Endothelial cell (in vitro differentiated cells): Measurements from ENCODE around the gene TBC1D10B. TPM values are rescaled to one million over a fixed set of nuclear protein-coding genes. Genes with fewer than 3 reads are reported as not detected.
"Not testable (repeated sequence)": the region's sequence is repeated elsewhere in the genome, so short reads cannot be mapped to it uniquely, and the experiment has no call there.

Source experiments
- DNase-seq: peaks from one replicate; pipeline ENCODE4 v3.0.0; 2021; ENCODE audit warnings: low spot score
- H3K27ac Mint-ChIP-seq: one replicate; pipeline ENCODE4 v1.8.0; 2021; ENCODE audit warnings: mixed read lengths, inconsistent platforms; ENCODE audit not compliant: unreplicated experiment
- H3K27me3 Mint-ChIP-seq: one replicate; pipeline ENCODE4 v1.8.0; 2021; ENCODE audit warnings: mild to moderate bottlenecking, moderate library complexity, mixed read lengths, inconsistent platforms; ENCODE audit not compliant: unreplicated experiment
- H3K36me3 Mint-ChIP-seq: one replicate; pipeline ENCODE4 v1.8.0; 2021; ENCODE audit warnings: mild to moderate bottlenecking, low read depth, mixed read lengths, inconsistent platforms; ENCODE audit not compliant: unreplicated experiment
- H3K4me1 Mint-ChIP-seq: one replicate; pipeline ENCODE4 v1.8.0; 2021; ENCODE audit warnings: mild to moderate bottlenecking, mixed read lengths, inconsistent platforms; ENCODE audit not compliant: unreplicated experiment
- H3K4me3 Mint-ChIP-seq: one replicate; pipeline ENCODE4 v1.8.0; 2021; ENCODE audit warnings: mild to moderate bottlenecking, mixed read lengths, inconsistent platforms; ENCODE audit not compliant: unreplicated experiment
- H3K9me3 Mint-ChIP-seq: one replicate; pipeline ENCODE4 v1.8.0; 2021; ENCODE audit warnings: mixed read lengths, inconsistent platforms; ENCODE audit not compliant: unreplicated experiment
- total RNA-seq: library from RNA; stranded (reverse); fragmentation: NEBNext Ultra II Directional; extraction: Animal tissue kit (Norgen Biotek cat#: 25700); gene quantifications from one replicate; pipeline ENCODE4 v1.2.1, GENCODE V29; 2021; ENCODE audit not compliant: unreplicated experiment
- TF ChIP-seq, protein P1 (sequence below): fragments of 200-600 bp; sonication (generic); IDR thresholded peaks from one replicate; pipeline ENCODE4 v1.5.0; 2021; ENCODE audit warnings: antibody characterized with exemption; ENCODE audit not compliant: unreplicated experiment

TBC1D10B gene
- total RNA-seq, 1 donor from 2014 or later = 62.4 TPM

DNA sequence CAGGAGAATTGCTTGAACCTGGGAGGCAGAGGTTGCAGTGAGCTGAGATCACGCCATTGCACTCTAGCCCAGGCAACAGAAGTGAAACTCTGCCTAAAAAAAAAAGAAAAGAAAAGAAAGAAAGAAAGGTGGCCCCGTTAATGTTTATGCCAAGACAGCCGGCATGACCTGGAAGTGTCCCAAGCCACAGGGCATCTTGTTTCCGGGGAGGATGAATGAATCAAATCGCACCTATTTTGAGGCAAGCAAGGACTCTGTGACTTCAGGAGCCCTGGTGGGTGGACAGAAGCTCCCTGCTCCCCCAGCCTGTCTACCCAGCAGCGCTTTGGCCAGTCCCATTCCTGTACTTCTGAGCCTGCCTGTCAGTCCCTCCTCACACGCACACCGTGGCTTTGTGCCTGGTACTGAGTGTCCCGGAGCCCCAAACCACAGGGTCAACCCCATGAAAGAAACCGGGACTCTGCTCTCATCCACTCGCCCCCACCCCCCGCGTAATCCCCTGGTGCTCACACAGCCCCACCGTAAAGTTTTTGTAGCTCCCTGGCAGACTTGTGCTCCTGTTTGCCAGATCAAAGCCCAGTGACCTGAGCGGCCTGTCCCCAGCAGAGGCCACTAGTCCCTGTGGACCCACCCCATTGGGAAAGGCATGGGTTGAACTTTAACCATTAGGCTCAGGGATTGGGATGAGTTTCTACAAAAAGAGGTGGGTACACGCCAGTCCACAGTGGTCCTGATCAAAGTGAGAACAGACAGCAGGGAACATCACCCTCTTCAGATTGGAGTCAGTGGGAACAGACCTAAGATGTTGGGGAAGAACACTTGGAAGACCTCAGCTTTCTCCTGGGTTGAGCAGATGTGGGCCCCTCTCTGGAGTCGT, 34.5 kb downstream of the TBC1D10B start:
- Mint-ChIP-seq H3K4me1 (peaks cover 7% of the 10 kb centered on the region), H3K27me3 (peaks cover 3% of the 10 kb centered on the region), H3K4me3 (peak overlapping the region; percentile 84), H3K36me3 (peaks cover 3% of the 10 kb centered on the region), H3K27ac (peak overlapping the region; percentile 30), H3K9me3 (no peaks in the 10 kb centered on the region)
- DNase-seq = no peak
- TF ChIP-seq, protein P1, sequence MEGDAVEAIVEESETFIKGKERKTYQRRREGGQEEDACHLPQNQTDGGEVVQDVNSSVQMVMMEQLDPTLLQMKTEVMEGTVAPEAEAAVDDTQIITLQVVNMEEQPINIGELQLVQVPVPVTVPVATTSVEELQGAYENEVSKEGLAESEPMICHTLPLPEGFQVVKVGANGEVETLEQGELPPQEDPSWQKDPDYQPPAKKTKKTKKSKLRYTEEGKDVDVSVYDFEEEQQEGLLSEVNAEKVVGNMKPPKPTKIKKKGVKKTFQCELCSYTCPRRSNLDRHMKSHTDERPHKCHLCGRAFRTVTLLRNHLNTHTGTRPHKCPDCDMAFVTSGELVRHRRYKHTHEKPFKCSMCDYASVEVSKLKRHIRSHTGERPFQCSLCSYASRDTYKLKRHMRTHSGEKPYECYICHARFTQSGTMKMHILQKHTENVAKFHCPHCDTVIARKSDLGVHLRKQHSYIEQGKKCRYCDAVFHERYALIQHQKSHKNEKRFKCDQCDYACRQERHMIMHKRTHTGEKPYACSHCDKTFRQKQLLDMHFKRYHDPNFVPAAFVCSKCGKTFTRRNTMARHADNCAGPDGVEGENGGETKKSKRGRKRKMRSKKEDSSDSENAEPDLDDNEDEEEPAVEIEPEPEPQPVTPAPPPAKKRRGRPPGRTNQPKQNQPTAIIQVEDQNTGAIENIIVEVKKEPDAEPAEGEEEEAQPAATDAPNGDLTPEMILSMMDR = no peak

DNA sequence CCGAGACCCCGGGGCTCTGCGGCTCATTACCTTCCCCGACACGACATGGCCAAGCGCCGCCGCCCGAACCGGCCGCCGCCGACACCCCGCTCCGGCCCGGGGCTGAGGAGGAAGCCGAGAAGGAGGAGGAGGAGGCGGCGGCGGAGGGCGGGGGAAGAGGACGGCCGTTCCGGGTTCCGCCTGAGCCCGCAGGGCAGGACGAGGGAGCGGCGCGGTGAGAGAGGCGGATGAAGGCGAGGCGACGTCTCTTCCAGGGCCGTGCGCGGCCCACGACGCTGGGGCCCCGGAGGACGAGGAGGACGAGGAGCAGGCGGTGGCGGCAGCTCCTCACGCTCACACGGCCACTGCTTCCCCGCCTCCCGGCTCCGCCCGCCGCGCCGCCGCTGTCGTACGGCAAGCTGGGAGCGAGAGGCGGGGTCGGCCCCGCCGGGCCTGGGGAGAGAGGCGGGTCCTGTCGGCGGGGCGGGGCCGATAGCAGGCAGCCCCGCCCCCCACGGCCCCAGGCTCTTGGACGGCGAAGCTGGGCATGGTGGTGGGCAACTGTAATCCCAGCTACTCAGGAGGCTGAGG, 35.2 kb downstream of the TBC1D10B start:
- H3K9me3 Mint-ChIP-seq, H3K4me1 Mint-ChIP-seq, H3K27me3 Mint-ChIP-seq, H3K27ac Mint-ChIP-seq, H3K36me3 Mint-ChIP-seq: not testable (repeated sequence)
- peak overlapping the region; percentile 84 for H3K4me3 Mint-ChIP-seq
- DNase-seq = peak; percentile 88

- not testable (repeated sequence) for H3K36me3 Mint-ChIP-seq, H3K9me3 Mint-ChIP-seq, H3K27me3 Mint-ChIP-seq, H3K4me1 Mint-ChIP-seq
- peak overlapping the region; percentile 99 for H3K4me3 Mint-ChIP-seq
- peak; percentile 69 for DNase-seq
- peak overlapping the region; percentile 96 for H3K27ac Mint-ChIP-seq
Measured at GRCh38 chr16:30334473-30334989, 35.8 kb downstream of the TBC1D10B start.

DNA sequence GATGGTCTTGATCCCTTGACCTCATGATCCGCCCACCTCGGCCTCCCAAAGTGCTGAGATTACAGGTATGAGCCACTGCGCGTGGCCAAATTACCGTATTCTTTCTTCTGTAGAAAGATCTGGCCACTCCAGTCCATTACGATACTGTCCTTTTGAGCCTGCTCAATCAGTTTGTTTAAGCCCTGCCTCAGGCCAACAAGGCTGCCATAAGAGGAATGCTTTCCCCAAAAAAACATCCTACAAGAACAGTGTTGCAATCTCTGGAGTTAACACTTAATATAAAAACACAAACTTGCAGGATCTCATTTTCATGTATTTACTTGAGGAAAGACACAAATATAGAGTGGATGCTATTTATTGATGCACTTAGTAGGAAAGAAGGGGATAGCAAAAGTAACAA, 46.1 kb downstream of the TBC1D10B start:
- not testable (repeated sequence) for H3K4me1 Mint-ChIP-seq, H3K9me3 Mint-ChIP-seq, H3K27ac Mint-ChIP-seq, H3K36me3 Mint-ChIP-seq, H3K27me3 Mint-ChIP-seq, DNase-seq, H3K4me3 Mint-ChIP-seq

- H3K27ac Mint-ChIP-seq, H3K4me1 Mint-ChIP-seq, H3K4me3 Mint-ChIP-seq, DNase-seq, H3K27me3 Mint-ChIP-seq, H3K36me3 Mint-ChIP-seq, H3K9me3 Mint-ChIP-seq: not testable (repeated sequence)
Measured at GRCh38 chr16:30318647-30319046, 51.6 kb downstream of the TBC1D10B start.

GRCh38 chr16:30310937-30311336, 59.4 kb downstream of the TBC1D10B start:
- H3K9me3 Mint-ChIP-seq, H3K27me3 Mint-ChIP-seq, H3K36me3 Mint-ChIP-seq: not testable (repeated sequence)

GRCh38 chr16:30309255-30309654, 61.0 kb downstream of the TBC1D10B start:
- H3K36me3 Mint-ChIP-seq, H3K4me3 Mint-ChIP-seq, H3K27ac Mint-ChIP-seq, H3K9me3 Mint-ChIP-seq, H3K27me3 Mint-ChIP-seq, DNase-seq, H3K4me1 Mint-ChIP-seq: not testable (repeated sequence)

More at GRCh38 chr16:30310937-30311336, 59.4 kb downstream of the TBC1D10B start:
- not testable (repeated sequence) for H3K4me1 Mint-ChIP-seq, H3K27ac Mint-ChIP-seq, H3K4me3 Mint-ChIP-seq, DNase-seq

Other genes with a start within 250 kb of the TBC1D10B start
- 125 TPM for gene MAPK3, start 247.3 kb downstream of the TBC1D10B start, total RNA-seq
- 24.9 TPM for gene CORO1A, start 186.9 kb downstream of the TBC1D10B start, total RNA-seq
- gene BOLA2B, start 176.8 kb downstream of the TBC1D10B start, total RNA-seq = 70.6 TPM
- 61.0 TPM for gene SLX1A, start 176.6 kb downstream of the TBC1D10B start, total RNA-seq
- 17.9 TPM for gene SULT1A3, start 171.2 kb downstream of the TBC1D10B start, total RNA-seq
- gene NPIPB13, start 122.0 kb downstream of the TBC1D10B start, total RNA-seq = 10.7 TPM
- 77.2 TPM for gene CD2BP2, start 15.2 kb downstream of the TBC1D10B start, total RNA-seq
- gene MYL11, start 4.3 kb upstream of the TBC1D10B start, total RNA-seq = 0.85 TPM
- gene SEPTIN1, start 12.1 kb upstream of the TBC1D10B start, total RNA-seq = 1.6 TPM
- gene ZNF48, start 24.9 kb upstream of the TBC1D10B start, total RNA-seq = 40.4 TPM
- 16.3 TPM for gene ZNF771, start 37.1 kb upstream of the TBC1D10B start, total RNA-seq
- gene DCTPP1, start 59.5 kb upstream of the TBC1D10B start, total RNA-seq = 61.1 TPM
- gene SEPHS2, start 75.4 kb upstream of the TBC1D10B start, total RNA-seq = 43.1 TPM
- gene ITGAL, start 102.2 kb upstream of the TBC1D10B start, total RNA-seq = not detected
- gene ZNF768, start 156.1 kb upstream of the TBC1D10B start, total RNA-seq = 31.4 TPM
- 9.7 TPM for gene ZNF747, start 164.4 kb upstream of the TBC1D10B start, total RNA-seq
- 13.8 TPM for gene ZNF764, start 187.9 kb upstream of the TBC1D10B start, total RNA-seq
- 9.6 TPM for gene ZNF688, start 201.2 kb upstream of the TBC1D10B start, total RNA-seq
- gene ZNF785, start 215.2 kb upstream of the TBC1D10B start, total RNA-seq = 33.5 TPM
- 12.0 TPM for gene ZNF689, start 239.9 kb upstream of the TBC1D10B start, total RNA-seq